Fibroblast of peridontal ligament (primary cell): ENCODE measurements around the gene FILIP1L.

Source experiments
- DNase-seq: peaks from one replicate; pipeline ENCODE4 v3.0.0-alpha.2; 2010; ENCODE audit errors: extremely low read depth

Gene FILIP1L

DNA sequence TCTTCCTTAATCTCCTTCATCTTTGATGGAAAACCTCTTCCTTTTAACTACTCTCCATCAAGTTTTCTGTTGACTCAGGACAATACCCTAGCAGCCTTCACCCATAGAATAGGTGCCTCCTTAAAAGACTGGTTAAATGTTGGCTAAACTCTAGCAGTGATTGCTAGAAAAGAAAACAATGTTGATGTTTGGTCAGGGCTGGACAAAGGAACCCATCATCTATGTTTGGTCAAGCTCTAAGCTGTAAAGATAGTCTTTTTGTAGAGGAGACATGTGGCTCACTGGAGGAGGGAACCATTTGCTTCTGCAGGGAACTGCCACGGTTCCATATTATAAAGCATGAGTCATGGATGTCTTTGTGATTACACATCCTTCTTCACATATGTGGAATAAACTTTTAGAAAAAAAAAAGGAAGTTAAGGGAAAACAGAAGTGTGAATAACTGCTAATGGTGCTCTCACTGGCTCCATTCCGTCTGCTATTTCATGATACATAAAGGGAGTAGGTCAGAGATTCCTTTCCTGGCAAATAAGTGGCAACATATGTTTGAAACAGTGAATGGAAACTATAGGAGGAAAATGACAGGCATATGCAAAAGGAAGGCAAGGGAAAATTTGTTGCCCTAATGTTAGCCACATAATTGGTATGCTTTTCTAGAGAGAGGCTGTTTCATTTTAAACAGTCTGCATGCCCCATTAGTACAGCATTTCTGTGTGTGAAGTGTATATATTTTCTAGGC is 218.4 kb downstream of the FILIP1L start:
- peak; percentile 88 for DNase-seq

DNA sequence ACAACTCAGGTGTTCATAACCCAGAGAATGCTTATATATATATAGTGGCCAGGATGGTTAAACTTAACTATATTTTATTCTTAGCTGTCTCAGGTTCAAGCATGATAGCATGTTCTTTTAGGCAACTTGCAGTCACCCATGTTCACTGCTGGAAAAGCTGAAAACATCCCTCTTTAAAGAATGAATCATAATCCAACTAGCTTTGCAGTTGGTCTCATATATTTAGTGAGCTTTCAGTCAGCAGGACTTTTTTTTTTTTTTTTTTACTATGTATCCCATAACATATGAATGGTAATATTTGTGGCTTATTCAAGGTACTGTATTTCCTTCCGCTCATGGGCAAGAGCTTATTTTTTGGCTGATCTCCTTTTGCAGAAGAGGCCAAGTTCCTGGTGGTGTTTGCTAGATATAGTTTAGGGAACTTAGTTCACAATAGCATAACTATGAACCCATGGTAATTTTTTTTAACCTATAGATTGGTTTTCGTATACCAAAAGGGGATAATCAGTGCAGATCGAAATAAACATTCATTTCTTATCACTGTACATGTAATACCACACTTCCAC is 219.1 kb downstream of the FILIP1L start:
- peak; percentile 30 for DNase-seq

DNA sequence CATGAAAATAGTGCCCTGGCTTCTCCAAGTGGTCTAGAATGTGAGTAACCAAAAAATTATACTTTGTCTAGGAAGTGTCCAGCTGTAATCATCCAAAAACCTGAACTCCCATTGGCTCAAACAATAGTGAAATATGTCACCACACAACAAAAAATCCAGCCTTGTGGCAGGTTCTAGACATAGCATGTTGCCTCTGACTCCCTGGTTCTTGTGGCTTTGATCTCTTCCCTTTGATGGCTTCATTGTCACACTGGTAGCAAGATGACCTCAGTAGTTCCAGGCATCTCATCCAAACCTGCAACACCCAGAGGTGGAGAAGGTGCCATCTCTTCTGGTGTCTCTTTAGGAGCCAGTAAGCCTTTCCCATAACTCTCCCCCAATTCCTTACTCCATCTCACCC is 222.0 kb downstream of the FILIP1L start:
- DNase-seq, result no peak

DNA sequence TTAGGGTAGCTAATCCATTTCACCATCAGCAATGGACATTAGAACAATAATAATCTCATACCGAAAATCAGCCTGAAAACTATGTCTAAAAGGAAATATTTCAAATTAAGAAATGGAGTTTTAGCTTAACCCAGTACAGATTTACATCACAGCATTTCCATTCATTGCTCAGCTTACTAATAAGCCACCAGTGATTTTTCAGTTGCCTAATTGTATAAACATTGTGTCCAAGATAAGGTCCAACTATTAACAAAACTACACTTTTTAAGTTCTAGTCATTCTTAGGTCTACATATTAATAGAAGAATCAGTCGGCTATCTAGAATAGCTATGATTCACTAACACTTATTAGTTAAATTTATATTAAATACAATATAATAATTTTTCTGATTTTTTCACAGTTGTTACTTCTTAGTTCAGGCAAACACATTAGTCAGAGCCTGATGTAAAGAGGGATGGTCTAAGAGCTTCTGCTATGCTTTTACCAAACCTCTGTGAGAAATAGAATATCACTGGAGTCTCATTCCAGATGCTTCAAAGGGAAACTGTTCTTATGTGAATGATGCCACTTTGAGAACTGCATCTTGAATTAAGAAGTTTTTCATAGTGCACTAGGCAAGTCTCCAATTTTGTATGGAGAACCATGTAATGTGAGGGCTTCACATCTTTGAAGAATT is 222.6 kb downstream of the FILIP1L start:
- DNase-seq, result peak; percentile 27

DNA sequence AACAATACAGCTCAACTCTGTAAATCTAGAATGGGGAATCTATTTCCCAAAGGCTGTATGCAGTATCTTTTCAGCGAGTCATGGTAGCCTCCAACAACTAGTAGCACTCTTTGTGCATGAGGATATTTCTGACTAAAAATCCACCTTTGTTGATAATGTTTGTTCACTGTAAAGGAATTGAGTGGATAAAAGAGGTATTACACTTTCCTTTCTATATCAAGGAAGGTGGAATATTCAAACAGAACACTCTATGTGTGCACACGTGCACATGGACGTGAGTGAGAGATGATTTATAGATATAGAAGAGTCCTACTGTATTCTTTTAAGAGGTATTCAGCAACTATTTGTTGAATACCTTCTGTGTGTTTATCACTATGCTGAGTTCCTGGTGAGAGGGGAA is 228.4 kb downstream of the FILIP1L start:
- no peak for DNase-seq

DNA sequence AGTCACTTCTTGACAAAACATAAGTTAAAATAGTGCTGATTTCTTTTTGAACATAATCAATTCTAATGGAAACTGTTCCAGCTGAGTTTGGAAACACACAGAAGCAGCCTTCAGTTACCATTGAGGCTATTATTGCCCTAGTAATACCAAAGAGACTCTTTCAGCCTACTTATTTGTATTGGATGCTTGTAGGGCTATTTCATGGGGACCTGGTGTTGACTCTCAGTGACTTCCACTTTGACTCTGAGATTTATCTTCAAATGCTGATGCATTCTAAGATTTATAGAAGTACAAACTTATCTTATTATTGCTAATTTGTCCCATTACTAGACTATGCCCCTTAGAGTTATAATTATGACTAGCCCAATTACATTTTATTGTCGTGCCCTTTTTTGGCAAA is 229.2 kb downstream of the FILIP1L start:
- DNase-seq, result no peak

DNA sequence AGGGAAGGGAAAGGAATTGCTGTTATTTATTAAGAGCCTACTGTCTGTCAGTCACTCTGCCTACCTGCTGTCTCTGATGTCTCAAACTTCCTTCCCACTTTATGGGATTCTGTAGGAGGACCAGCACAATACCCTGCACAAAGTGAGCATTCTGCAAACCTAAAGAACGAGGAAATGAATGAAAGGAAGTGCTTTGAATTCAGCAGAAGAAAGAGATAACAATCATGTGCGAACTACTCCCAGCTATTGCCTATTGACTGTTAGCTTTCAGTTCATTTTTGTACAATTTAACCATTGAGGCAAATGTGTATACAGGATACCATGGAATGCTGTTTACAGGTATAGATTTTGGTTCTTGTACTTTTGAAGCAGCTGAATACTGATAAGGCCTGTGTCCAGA is 229.8 kb downstream of the FILIP1L start:
- no peak for DNase-seq

DNA sequence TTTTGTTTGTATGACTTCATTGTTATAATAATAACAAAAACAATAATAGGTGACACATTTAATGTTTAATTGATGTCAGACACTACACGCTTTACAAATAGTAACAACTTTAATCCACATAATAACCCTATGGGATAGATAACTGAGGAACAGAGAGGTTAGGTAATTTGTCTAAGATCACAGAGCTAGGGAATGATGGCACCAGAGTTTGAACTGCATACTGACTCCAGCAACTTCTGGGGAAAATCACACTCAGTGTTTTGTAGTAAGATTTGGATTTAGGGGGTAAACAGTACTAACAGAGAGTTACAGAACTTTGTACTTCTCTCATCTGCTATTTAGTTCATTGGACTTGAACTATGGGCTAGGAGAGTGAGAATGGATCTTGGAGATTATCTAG is 230.6 kb downstream of the FILIP1L start:
- DNase-seq, result no peak

DNA sequence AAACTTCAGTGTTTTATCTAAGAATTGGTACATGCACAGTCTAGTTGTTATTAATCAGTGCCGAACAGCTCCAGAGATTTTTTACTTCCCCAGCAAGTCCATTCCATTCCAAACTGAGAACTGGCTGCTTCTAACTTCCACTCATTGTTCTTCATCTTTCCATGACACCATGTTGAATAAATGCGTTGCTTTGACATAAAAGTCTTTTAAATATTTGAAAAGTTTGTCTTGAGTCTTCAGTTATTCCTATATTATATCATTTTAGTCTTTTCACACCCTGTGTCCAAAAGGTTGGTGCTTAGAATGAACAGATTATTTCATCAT is 231.2 kb downstream of the FILIP1L start:
- no peak for DNase-seq

DNA sequence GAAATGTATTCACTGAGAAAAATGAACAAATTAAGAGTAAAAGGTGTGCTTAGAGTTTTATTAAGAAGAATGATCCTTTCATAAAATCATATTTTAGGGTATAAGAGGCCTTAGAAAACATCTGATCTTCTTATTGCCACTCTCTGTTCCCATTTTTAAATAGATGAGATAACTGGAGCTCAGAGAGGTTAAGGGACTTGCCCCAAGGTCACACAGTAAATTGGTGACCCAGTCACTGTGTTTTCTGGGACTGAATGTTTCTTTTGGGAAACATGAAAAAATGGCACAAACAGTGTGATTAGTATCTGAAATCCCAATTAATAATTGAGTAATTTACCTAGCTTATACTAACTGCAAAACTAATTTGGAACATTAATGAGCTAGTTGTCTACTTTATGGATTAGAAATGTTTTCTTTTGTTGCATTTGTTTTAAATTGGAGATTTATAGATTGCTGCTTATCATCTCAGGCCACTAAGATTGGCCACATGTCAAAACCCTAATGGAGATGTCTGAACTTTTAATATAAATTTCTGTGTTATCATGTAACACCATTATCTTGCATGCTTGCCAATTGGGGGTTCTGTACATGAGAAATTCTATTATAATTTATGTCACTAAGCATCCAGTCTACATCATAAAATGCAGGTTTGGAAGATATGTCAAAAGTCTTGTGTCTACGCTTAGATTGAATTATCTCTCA is 231.7 kb downstream of the FILIP1L start:
- DNase-seq, result no peak

DNA sequence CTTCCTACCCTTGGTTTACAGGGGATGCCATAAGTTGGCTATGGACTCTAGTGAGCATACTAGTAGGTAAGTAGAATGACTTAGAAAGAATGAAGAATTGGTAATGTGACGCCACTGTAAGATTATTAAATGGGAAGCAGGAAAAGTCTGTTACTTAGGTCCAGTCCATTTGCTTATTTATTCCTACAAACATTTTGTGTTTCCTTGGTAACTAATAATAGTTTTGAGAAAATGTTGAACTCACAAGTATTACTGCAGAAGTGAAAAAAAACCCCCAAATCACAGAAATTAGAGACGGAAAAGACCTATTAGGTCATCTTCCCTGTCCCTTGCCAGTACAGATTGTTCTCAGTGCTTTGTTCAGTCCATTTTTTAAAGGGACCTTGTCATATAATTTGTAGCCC is 233.2 kb downstream of the FILIP1L start:
- DNase-seq, result no peak

DNA sequence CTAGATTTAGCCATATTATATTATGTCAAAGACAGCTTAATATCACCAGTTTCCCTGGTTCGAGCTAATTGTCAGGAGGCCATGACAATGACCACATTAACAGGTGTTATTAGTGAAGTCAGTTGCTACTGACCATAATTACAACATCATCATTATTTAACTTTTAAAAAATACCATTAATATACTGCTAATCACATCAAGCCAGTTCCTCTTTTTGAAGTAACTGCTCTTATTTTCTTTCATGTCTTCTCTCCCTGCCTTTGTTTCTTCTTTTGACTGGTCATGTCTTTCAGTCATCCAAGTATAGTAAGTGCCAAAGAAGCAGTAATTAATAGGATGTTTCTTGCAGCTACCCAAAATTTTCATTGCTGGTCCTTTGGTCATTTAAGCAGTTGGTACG is 235.0 kb downstream of the FILIP1L start:
- no peak for DNase-seq

DNA sequence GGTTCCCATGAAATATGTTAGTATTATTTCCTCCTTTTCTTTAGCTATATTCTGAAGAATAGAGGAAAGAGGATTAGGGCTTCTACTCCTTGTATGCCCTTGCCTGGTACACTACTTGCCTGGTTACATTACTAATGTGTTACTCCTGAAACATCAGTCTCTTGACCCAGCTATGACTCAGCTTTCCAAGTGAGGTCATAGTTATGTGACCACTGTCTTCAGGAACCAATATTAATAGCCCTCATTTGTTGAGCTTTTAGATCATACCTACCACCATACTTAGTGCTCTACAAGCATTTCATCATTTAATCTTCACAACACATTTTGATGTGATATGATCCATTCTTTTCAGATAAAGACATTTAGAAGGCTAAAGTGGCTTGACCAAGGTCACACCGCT is 236.3 kb downstream of the FILIP1L start:
- peak; percentile 66 for DNase-seq

DNA sequence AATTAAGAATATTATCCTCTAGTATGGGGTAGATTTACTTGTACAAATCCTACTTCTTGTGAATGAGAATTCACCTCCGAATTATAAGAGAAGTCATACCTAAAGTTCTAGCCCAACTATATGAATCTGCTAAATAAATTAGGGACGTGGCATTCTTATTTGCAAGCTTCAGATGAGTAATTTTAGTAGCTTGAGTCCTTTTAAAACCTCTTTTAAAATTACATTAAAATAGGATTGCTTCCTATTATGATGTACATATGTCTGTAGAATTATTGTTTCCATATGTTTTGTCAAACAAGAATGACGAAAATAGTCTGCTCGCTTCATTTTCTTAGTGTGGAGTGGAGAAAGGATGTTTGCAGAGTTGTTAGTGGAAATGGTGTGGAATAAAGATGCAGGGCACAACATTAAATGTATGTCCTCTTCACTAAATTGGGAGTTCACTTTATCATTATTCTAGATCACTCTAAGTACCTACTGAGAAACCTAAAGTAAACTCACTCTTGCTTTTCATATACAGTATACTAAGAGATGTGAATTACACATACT is 237.2 kb downstream of the FILIP1L start:
- no peak for DNase-seq

DNA sequence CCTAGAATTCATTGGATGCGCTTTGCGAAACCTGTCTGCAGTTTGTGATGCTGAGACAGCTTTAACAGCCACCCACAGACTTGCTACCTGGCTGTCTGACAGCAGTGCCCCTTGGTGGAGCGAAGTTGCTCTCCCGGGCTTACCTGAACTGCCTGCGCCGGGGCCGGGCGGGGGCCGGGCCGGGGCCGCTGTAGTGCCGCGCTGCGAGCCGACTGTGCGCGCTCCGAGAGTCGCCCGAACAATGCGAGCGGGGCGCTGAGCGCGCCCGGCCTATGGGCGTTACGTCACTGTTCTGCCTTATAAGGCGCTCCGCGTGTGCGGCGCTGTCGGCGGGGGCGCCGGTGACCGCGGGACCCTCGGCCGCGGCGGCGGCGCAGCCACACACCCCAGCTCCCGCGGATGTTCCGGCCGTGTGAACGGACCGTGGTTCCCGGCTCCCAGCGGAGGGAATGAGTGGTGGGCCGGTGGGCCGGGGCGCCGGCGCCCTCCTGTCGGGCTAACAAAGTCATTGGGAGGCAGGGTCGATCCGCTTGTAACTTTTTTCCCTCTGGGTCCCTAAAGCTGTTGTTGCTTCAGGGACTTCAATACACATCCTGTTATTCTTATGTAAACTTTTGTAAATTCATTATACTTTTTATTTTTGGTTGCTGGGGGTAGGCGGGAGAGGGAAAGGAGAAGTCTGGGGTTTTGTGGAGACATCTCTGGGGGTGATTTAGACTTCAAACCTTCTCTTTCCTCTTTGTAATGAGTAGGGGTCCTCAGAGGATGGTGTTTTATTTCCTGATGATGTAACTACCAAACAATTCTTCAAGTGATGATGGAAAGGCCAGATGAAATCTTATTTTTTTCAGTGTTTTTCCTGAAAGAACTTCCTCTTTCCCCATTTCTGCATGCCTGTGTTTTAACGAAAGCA is 238.1 kb downstream of the FILIP1L start:
- peak; percentile 75 for DNase-seq

DNA sequence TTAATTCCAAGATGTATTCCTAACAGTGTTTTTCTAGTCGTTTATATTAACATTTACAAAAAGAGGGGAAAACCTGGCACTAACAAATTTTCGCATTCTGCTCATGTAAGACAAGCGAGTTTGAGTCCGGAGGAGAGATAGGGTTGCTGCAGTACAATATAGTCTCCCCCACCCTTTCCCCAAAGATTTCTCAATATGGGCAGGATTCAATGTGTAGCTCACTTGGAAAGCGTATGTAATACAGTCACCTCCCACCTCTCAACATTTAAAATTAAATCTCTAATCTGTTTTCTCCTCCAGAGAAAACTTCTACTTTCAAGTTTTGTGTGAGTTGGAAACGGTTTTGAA is 238.7 kb downstream of the FILIP1L start:
- DNase-seq, result peak; percentile 85

DNA sequence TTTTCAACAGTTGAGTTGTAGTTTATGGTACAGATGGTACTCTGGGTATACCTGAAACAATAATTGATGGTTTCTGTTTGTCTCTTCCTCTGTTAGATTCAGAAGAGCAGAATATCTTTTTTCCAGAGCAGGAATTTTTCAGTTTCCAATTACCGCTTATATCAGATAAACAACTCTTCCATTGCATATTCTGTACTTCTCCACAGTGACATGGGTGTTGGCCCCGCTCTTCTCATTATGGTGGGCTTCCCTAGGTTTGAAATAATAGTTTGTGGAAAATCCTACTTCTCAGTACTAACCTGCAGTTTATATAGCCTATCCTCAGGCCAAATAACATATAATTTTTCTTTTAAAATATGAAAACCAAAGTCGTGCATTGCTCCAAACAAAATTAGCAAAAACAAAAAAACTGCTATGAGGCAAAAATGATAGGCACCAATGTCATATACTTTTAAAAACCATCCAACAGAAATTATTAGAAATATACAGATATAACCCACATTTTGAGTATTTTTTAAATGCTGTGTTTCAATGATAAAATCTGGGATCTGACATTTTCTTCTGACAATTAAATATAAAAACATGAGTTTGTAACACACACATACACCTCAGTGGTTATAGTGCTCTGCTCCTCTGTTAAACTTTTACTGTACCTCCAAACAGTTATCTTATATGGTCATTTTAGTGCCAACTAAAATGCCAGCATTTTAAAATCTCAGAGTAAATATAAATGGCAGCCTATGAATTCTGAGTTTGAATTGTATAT is 239.9 kb downstream of the FILIP1L start:
- DNase-seq, result no peak

DNA sequence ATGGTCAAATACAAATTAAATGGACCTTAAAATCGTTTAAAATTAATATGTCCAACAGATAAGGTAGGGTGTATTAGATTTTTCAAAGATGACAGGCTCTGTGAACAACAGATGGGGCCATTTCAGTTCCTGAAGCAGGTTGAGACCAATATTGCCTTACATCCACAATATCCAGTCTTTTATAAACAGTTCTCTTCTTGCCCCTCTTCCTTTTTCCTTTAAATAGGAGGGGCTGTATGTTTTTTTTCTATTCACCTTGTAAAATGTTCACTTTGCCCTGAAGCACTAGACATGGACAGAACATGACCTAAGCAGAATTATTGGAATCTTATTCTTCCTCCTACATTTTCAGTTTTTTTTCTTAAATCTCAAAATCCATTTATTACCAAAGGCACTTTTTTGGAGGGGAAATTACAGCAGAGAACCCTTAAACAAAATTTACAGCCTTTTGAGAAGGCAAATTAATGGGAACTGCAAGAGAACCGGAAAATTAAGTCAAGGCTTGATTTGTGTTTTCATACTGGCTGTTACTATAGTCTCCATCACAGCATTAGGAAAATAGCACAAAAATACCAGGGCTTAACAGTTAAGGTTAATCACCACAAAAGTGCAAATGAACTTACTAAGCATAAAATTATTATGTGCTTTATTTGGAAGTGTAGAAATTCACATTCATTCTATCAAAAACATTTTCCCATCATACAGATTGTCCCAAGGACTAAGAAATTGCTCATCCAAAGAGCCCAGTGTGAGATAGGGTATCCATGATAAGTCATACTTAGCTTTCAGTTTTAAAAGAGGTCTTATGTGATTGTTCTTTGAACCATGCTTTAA is 240.8 kb downstream of the FILIP1L start:
- DNase-seq, result peak; percentile 44

DNA sequence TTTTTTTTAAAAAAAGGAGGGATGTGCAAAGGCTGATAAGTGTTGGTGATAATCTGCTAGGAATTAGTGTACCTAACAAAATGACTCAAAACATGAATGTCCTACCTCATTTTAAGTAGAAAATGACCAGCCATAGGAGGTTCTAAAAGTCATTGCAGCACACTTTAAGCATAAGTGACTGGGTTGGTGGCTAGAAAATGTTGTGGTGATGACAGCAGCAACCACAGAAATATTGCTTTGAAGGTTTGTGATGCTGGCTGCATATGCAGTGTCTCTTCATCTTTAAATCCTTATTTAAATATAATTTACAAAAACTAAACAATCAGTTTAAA is 241.4 kb downstream of the FILIP1L start:
- no peak for DNase-seq
